NCI-H187 (cell line): Measurements from ENCODE around the gene SLC20A1.

ENCODE experiments used
- DNase-seq, 2 experiments: peaks; one replicate each; lab custom pipeline; 2025; lab: John Stamatoyannopoulos, UW

The SLC20A1 gene

DNA sequence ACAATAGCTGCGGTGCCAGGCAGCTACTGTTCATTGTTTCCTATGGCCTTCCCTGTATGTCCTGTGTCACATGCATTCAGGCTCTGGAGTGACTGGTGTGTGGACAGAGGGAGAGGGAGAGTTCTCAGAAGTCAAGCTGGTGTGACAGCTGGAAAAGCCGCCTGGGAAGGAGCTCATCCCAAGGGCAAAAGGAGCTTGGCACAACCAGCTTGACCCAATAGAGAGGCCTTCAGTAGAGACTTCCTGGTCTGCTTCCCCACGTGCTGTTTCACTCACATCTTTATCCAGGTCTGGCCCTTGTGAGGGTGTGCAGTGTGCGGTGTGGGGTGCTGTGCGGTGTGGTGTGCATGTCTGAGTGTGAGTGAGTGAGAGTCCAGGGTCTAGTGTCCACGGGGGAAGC lies 64.0 kb downstream of the SLC20A1 start:
- DNase-seq: no peak

DNA sequence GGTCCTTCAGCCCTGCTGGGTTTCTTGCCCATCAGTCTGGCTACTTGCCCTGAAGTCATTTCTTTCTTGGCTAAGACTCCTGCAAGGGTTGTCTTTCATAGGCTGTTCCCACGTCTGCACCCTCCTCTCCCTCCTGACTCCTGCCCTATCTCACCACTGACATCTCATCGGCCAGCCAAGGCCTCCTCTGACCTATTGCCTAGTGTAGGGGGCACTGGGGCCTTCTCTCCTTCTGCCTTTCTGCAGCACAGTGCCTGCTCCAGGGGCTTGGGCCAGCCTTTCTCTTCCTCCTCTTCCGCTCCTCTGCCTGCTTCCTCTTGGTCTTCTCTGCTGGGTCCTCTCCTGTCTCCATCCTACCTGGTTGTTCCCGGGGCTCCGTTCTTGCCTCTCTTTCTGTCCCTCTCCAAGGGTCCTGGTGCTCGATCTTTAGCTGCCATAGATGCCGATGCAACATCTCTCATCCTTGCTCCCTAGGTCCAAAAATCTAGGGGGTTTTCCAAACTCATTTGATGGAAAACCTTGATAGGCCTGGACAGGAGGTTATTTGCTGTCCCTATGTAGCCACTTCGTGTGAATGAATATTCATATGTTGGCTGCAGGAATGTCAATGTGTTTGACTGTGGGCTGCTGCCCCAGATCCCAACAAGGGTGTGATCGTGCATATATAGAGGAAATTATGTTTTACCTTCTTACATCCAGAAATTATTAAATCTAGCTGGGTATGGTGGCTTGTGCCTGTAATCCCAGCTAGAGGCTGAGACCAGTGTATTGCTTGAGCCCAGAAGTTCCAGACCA lies 65.4 kb downstream of the SLC20A1 start:
- no peak for DNase-seq

DNA sequence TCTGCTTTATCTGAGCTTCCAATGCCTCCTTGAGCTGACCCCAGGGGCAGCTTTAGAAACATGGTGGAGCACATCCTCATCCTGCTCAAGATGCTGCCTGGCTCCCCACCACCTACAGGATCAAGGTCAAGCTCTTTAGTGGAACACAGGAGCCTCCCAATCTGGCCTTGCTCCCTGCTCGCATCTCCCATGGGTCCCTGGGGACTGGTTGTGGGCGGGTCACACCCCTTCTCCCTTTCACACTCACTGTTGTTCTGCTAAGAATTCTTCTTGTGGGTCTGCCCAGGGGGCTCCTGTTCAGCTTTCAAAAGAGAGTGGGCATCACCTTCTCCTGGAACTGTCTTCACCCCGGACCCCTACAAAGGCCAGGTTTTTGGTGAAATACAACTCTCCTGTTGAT lies 66.7 kb downstream of the SLC20A1 start:
- DNase-seq: no peak

DNA sequence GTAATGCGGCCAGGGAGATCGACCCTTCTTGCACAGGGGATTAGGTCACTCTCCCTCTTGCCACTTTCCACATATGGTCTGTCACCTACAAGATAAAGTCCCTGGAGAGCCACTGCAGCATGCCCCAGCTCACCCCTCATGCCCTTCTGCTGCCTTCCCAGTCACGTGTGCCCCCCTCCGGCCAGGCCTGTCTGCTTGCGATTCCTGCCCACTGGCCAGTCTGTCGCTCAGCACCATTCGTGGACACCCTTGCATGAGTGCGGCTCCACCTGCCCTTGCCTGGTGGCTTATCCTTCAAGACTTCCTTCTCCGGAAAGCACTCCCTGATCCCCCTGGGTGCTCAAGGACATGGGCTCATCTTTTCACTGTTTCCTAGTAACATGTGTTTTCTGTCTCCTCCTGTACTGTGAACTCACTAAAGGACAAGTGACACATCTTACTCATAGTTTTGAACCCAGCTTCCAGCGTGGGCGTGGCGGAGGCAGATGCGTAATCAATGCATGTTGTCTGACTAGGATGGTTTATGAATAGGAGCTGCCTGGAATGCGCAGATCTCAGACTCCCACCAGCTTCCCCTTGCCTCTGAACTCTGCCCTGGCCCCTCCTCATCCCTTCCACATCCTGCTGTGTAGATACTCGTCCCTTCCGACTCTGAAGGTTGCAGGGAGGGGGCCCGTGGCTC lies 67.3 kb downstream of the SLC20A1 start:
- DNase-seq: no peak
